Endothelial cell (in vitro differentiated cells): ENCODE results near the gene NYNRIN. TPM values are rescaled to one million over a fixed set of nuclear protein-coding genes. Genes with fewer than 3 reads are reported as not detected.
A peak's percentile ranks its signal among the peaks of the same experiment; 100 is the strongest.

Source experiments
- DNase-seq: peaks from one replicate; pipeline ENCODE4 v3.0.0; 2021; ENCODE audit warnings: low spot score
- H3K27ac Mint-ChIP-seq: one replicate; pipeline ENCODE4 v1.8.0; 2021; ENCODE audit warnings: mixed read lengths, inconsistent platforms; ENCODE audit not compliant: unreplicated experiment
- H3K27me3 Mint-ChIP-seq: one replicate; pipeline ENCODE4 v1.8.0; 2021; ENCODE audit warnings: mild to moderate bottlenecking, moderate library complexity, mixed read lengths, inconsistent platforms; ENCODE audit not compliant: unreplicated experiment
- H3K36me3 Mint-ChIP-seq: one replicate; pipeline ENCODE4 v1.8.0; 2021; ENCODE audit warnings: mild to moderate bottlenecking, low read depth, mixed read lengths, inconsistent platforms; ENCODE audit not compliant: unreplicated experiment
- H3K4me1 Mint-ChIP-seq: one replicate; pipeline ENCODE4 v1.8.0; 2021; ENCODE audit warnings: mild to moderate bottlenecking, mixed read lengths, inconsistent platforms; ENCODE audit not compliant: unreplicated experiment
- H3K4me3 Mint-ChIP-seq: one replicate; pipeline ENCODE4 v1.8.0; 2021; ENCODE audit warnings: mild to moderate bottlenecking, mixed read lengths, inconsistent platforms; ENCODE audit not compliant: unreplicated experiment
- H3K9me3 Mint-ChIP-seq: one replicate; pipeline ENCODE4 v1.8.0; 2021; ENCODE audit warnings: mixed read lengths, inconsistent platforms; ENCODE audit not compliant: unreplicated experiment
- CTCF ChIP-seq: fragments of 200-600 bp; sonication (generic); IDR thresholded peaks from one replicate; pipeline ENCODE4 v1.5.0; 2021; ENCODE audit warnings: antibody characterized with exemption; ENCODE audit not compliant: unreplicated experiment
- total RNA-seq: library from RNA; stranded (reverse); fragmentation: NEBNext Ultra II Directional; extraction: Animal tissue kit (Norgen Biotek cat#: 25700); gene quantifications from one replicate; pipeline ENCODE4 v1.2.1, GENCODE V29; 2021; ENCODE audit not compliant: unreplicated experiment

The NYNRIN gene
- total RNA-seq, 1 donor from 2014 or later = 49.0 TPM

DNA sequence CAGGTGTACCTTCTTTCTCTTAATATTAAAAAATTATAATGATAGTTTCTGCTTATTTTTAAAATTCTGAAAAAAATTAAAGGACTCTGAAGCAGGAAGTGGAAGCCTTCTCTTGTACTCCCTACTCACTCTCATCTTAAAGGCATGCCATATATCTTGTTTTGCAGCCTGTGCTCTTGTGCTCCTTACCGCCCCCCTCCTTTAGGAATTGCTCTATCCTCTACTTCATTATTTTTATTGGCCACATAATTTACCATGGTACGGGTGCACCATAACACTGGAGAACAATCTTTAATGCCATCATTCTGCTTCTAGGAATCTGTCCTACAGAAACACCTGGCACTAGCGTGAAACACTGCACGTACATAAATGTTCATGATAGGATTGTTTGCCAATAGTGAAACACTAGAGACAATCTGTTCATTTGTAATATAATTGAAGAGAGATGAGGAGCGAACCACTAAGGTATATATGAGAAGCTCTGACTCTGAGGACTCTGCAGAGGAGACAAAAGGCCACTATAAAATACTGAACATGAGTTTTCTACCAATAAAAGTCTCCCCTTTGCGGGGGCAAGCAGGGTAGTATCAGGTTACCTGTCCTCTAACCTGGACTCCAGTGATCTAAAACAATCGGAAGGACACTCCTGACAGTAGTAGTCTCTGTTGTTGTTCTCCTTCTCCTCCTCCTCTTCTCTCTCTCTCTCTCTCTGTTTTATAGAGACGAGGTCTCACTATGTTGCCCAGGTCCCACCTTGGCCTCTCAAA, 6.3 kb upstream of the NYNRIN start:
- Mint-ChIP-seq H3K27me3 (peaks cover 3% of the 10 kb centered on the region), H3K36me3 (no peaks in the 10 kb centered on the region), H3K4me3 (no peak overlapping the region), H3K27ac (no peak overlapping the region), H3K9me3 (no peaks in the 10 kb centered on the region), H3K4me1 (peaks cover 31% of the 10 kb centered on the region)
- no peak for DNase-seq
- TF ChIP-seq CTCF = no peak

DNA sequence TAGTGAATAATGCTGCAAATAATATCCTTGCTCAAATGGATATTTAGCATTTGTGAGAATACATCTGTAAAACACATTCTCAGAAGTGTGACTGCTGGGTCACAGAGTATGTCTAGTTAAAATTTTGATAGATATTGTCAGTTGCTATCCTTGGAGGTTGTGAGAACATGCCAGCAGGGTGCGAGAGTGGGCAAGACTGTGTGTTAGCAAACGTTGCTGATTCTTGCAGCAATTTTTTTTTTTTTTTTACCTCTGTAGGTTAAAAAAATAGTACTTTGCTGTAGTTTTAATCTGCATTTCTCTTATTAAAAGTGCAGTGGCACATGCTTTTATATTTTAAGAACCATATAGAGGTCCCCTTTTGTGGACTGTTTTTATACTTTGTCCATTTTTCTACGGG, 4.5 kb upstream of the NYNRIN start:
- Mint-ChIP-seq H3K27ac (no peak overlapping the region), H3K9me3 (no peaks in the 10 kb centered on the region)
- no peak for TF ChIP-seq CTCF

DNA sequence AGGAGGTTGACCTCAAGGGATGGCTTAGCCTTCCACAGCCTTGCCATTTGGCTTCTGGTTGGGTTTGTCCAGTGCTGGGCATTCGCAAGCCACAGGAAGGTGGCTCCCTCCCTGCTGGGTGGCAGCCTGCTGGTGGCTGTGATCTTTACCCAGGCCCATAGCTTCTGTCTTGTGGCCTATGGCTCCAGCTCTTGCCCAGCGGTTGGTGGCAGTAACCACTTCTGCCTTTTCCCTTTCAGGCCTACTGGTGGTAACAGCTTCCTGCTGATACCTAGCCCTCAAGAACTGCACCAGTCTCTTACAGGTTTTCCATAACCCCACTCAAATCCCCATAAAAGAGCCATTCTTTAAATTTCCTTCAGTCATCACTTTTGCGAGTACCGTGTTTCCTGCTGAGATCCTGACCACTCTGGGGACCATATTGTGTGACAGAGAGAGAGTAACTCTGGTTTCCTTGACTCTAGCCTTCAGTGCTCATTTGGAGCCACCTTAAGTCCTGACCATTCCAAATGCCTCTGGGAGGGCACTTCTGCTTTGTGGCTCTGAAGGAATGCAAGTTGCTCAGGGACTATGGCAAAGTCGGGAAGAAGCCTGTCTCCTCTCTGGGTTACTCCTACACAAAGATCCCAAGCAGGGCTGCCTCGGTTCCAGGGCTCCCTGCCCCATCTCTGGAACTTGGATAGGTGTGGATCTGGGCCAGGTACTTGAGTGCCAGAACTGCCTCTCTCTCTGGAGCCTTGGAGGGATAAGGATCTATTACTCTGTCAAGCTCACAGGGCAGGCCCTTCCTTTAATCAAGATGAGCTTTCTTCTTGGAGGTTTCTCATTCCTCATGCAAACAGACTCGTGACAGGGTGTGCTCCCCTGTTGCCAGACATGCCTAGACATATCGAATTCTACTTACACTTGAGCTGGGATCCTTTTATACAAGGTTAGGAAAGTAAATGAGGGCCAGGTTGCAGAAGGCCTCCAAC, 2.9 kb upstream of the NYNRIN start:
- Mint-ChIP-seq H3K4me1 (peaks cover 32% of the 10 kb centered on the region), H3K4me3 (no peak overlapping the region), H3K9me3 (no peaks in the 10 kb centered on the region), H3K36me3 (no peaks in the 10 kb centered on the region), H3K27ac (no peak overlapping the region), H3K27me3 (peaks cover 8% of the 10 kb centered on the region)
- DNase-seq = no peak
- no peak for TF ChIP-seq CTCF

More for the DNA sequence above, 4.5 kb upstream of the NYNRIN start:
- Mint-ChIP-seq H3K4me1 (peaks cover 29% of the 10 kb centered on the region), H3K36me3 (no peaks in the 10 kb centered on the region), H3K27me3 (peaks cover 3% of the 10 kb centered on the region), H3K4me3 (no peak overlapping the region)
- no peak for DNase-seq

DNA sequence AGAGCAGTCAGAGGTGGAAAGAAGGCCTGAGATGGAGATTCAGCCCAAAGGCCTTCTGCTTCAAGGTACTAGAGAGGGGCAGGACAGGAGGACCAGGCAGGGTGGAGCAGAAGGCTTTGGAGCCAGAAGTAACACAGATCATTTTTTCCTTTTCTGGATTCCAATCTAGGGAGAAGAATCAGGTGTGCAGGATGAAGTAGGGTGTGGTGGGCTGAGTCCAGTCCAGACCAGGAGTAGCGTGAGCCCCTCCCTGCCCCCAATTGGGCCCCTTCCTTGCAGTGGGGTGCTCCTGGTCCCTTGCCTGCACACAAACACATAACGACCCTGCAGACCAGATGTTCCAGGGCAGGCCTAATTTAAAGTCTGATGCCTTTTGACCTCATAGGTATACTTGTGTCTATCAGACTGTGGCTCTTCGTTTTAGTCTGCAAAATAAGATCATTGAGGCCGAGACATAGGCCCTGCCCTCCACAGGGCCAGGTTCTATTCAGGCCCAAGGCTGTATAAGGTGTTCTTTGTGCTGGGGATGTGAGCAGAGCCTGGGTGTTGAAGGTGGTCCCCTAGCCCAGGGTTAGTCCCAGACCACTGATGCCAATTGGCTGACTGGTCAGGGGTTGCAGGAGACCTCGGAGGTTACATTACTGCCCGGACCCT, 1.0 kb upstream of the NYNRIN start:
- Mint-ChIP-seq H3K4me3 (peak overlapping the region; percentile 61), H3K36me3 (no peaks in the 10 kb centered on the region), H3K9me3 (no peaks in the 10 kb centered on the region), H3K4me1 (peaks cover 36% of the 10 kb centered on the region), H3K27ac (peak overlapping the region; percentile 70), H3K27me3 (peaks cover 10% of the 10 kb centered on the region)
- TF ChIP-seq CTCF = no peak
- no peak for DNase-seq
